ENCODE results near the gene LXN.

- TF ChIP-seq CTCF (IDR thresholded peaks at IDR 0.05; ENCODE audit: insufficient read depth, low read depth, low read length) (no peak), EZH2 (IDR thresholded peaks at IDR 0.05; ENCODE audit: insufficient read depth, low read length) (no peak)
Observed at GRCh38 chr3:158700559-158700958, 28.1 kb upstream of the LXN start.
